ENCODE data around the gene CLCN6.

GRCh38 chr1:11858158-11858557, 52.2 kb downstream of the CLCN6 start:
- no peak for TF ChIP-seq CTCF (conservative IDR thresholded peaks at IDR 0.05)
- TF ChIP-seq ZFX (IDR thresholded peaks at IDR 0.05): no peak

All from C4-2B (cell line).